GM18870 (cell line): ENCODE data around the gene ATRN.
"Not testable (repeated sequence)": the region's sequence is repeated elsewhere in the genome, so short reads cannot be mapped to it uniquely, and the experiment has no call there.

ENCODE experiments used
- ATAC-seq: cut with Tn5 transposase; IDR thresholded peaks from one replicate; pipeline ENCODE4 v1.9.1; 2021; ENCODE audit warnings: moderate library complexity; ENCODE audit not compliant: unreplicated experiment

ATRN gene

DNA sequence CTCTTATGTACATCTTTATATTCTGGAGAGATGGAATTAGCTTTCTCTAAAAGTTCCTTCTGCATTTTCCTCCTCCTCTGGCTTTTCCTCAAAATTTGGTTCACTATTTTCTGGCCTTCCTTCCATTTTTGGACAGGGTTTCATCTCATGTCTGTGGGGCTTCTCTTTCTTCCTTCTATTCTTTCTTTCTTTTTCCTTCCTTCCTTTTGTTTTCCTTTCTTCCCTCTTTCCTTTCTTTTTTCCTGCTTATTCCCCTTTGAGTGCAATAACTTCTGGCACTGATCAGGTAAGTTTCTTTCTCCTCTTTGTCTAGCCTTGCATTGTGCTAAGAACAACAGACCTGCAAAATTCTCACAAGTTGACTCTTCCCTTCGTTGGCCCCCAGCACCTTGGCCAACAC lies 5.5 kb upstream of the ATRN start:
- ATAC-seq = no peak

GRCh38 chr20:3470208-3470626 lies 601 bp upstream of the ATRN start:
- no peak for ATAC-seq

DNA sequence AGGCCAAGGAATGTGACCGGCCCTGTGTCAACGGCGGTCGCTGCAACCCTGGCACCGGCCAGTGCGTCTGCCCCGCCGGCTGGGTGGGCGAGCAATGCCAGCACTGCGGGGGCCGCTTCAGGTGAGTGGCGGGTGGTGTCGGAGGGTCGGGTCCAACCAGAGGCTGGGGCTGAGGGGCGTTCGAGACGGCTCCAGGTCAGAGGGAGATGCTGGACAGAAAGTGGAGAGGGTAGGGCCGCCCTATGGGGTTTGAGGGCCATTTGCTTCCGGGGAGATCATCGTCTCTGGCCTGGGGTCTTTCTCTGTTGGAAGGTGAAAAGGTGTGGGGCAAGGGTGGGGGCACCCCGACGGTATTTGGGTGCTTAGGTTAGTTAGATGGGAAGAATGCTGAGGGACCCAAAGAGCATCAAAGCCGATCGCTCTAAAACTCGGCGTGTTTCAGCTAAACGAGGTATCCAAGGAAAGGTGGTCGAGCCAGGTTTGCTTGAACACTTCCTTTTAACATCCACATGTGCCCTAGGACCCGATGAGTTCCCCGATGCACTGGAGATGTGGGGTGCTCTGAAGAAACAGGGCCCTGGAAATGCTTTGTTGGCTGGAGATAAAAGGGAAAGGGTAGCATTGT lies 691 bp downstream of the ATRN start:
- no peak for ATAC-seq

DNA sequence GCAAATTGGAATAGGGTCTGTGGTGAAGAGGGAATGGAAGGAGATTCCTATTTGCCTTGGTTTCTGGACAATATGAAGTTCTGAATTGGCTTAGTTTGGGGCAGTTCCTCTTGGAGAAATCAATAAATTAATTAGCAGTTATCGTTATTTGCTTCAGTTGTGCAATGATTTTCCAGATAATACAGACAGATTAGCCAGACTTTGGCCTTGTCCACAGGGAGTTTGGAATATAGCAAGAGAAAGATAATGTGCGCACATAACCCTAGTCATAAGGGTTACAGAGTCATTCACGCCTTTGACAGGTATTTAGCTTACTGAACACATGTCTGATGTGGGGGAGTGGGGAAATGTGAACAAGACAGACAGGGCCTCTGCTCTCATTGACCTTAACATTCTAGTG lies 1.3 kb downstream of the ATRN start:
- no peak for ATAC-seq

- no peak for ATAC-seq
These were observed 2.5 kb downstream of the ATRN start for GRCh38 chr20:3473324-3473723.

- ATAC-seq = no peak
These were observed 3.1 kb downstream of the ATRN start for GRCh38 chr20:3473944-3474343.

GRCh38 chr20:3477003-3477860 lies 6.4 kb downstream of the ATRN start:
- ATAC-seq = not testable (repeated sequence)

GRCh38 chr20:3477861-3478544 lies 7.2 kb downstream of the ATRN start:
- no peak for ATAC-seq

GRCh38 chr20:3479025-3479424 lies 8.2 kb downstream of the ATRN start:
- ATAC-seq = no peak

- ATAC-seq = no peak
These were observed 9.2 kb downstream of the ATRN start for GRCh38 chr20:3479759-3480615.

DNA sequence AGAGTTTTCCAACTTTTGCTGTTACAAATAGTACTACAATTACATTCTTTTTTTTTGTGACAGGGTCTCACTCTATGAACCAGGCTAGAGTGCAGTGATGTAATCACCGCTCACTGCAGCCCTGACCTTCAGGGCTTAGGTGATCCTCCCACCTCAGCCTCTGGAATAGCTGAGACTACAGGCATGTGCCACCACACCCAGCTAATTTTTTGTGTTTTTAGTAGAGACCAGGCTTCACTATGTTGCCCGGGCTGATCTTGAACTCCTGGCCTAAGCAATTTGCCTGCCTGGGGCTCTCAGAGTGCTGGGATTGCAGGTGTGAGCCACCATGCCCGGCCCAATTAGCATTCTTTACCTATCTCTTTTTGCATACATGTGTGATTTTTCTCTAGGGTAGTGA lies 12.5 kb downstream of the ATRN start:
- ATAC-seq = no peak

DNA sequence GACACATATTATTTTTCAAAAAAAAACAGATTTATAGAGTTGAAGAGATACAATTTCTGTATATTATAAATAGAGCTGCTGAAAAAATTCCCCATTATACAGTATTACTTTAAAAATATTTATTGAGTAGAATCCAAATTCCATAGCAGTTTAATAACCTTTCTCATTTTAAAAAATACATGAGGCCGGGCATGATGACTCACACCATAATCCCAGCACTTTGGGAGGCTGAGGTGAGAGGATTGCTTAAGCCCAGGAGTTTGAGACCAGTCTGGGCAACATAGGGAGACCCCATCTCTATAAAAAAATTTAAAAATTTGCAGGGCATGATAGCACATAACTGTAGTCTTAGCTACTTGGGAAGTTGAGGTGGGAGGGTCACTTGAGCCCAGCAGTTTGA lies 13.0 kb downstream of the ATRN start:
- no peak for ATAC-seq

DNA sequence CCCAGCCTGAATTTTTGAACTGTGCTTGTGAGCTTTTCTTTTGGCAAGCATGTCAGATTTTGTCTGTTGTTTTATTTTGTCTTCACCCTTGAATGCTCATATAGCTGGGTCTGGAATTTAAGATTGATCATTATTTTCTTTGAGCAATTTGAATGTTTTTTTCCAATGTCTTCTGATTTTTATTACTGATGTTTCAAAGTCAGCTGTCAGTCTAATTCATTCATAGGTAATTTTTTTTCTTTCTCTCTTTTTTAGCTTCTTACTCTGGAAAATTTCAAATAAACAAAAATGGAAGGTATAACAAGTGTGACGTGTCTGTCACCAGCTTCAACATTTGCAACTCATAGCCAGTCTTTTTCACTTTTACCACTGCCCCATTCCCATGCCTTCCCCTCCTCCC lies 15.1 kb downstream of the ATRN start:
- no peak for ATAC-seq

DNA sequence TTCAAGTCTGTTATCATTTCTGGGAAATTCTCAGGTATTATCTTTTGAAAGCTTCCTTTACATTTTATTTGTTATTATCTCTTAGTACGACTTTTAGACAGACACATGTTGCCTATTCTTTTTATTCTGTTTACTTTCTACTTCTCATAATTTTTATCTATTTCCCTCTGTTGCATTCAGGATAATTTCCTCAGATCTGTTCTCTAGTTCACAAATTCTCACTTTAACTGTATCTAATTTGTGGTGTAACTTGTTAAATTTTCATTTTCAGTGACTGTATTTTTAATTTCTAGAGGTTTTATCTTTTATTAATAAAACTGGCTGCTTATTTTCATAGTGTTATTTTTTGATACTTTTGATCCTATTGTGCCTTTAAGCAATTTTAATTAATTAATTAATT lies 16.0 kb downstream of the ATRN start:
- no peak for ATAC-seq

DNA sequence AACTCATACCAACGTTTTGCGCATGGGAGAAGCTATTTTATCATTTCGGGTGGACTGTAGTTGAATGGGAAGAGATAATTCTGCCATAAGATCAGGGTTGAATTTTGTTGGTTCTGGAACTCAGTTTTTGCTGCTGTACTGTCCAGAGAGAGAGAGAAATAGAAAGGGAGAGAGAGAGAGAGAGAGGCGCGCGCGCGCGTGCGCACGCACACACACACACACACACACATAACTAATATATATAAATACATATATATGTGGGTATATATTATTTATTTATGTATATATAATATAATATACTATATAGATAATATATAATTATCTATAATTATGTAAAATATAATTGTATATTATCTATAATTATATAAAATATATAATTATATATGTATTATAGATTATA lies 21.9 kb downstream of the ATRN start:
- no peak for ATAC-seq

DNA sequence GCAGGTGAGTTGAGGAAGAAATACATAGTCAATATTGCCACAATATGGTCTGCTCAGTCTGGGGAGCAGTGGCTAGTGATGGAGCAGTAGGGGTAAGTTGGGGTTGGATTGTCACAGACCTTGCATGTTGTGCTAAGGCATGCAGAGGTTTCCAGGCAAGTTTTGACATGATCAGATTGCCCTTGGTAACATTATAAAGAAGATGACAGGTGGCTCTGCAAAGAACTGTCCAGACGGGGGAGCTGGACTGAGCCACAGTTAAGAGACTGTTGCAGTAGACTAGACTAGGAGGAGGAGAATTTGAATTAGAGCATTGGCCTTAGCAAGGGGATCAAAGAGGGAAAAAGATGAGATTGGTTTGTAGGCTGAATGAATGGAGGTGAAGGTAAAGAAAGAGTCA lies 23.4 kb downstream of the ATRN start:
- no peak for ATAC-seq

- no peak for ATAC-seq
These were observed 32.1 kb downstream of the ATRN start for GRCh38 chr20:3502878-3503277.

- ATAC-seq = no peak
These were observed 34.3 kb downstream of the ATRN start for GRCh38 chr20:3505148-3505547.

DNA sequence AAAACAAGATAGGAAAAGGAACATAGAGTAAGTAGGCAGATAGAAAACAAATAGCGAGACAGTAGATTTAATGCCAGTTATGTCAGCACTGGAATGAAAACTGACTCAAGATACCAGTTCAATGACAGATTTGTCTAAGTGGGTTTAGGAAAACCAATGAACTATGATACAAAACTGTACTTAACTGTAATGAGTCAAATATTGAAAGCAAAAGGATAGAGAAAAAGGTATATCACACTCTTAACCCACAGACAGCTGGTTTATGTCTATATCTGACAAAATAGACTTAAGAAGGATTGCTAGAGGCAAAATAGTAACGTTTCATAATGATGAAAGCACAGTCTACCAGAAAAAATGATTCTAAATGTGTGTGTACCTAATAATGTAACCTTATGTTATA lies 38.2 kb downstream of the ATRN start:
- ATAC-seq = no peak

DNA sequence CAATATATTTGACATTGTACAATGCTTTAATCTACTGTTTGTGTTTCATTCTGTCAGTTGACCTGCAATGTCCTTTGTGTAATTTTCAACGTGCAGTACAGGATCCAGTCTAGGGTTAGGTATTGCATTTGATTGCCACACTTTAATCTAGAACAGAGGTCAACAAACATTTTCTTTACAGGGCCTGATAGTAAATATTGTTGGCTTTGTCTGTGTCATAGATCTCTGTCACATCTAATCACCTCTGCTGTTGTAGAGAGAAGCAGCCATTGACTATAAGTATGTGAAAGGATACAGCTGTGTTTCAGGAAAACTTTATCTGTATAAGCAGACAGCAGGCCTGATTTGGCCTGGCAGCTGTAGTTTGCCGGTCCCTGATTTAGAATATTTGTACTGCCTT lies 39.3 kb downstream of the ATRN start:
- no peak for ATAC-seq

DNA sequence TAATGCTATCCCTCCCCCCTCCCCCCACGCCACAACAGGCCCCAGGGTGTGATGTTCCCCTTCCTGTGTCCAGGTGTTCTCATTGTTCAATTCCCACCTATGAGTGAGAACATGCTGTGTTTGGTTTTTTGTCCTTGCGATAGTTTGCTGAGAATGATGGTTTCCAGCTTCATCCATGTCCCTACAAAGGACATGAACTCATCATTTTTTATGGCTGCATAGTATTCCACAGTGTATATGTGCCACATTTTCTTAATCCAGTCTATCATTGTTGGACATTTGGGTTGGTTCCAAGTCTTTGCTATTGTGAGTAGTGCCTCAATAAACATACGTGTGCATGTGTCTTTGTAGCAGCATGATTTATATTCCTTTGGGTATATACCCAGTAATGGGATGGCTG lies 41.4 kb downstream of the ATRN start:
- ATAC-seq = not testable (repeated sequence)
